Right lobe of liver (tissue), 6 donors: ENCODE measurements around the gene CDH23. TPM values are rescaled to one million over a fixed set of nuclear protein-coding genes. Genes with fewer than 3 reads are reported as not detected.

Experiments used
- ATAC-seq, 4 donors: fragments of 200-7000 bp; cut with Tn5 transposase; one replicate each; pipeline ENCODE4 v1.9.1; 2020; ENCODE audit warnings: mild to moderate bottlenecking in 4 of 4, moderate library complexity in 4 of 4
- DNase-seq, 3 donors: peaks; one replicate each; pipeline ENCODE4 v3.0.0-alpha.2; 2020
- H3K27ac ChIP-seq, 3 donors: fragments of 200-600 bp; one replicate each; pipeline ENCODE4 v1.8.0; 2022
- H3K27me3 ChIP-seq, 2 donors: fragments of 200-600 bp; one replicate each; pipeline ENCODE4 v1.8.0; 2022
- H3K36me3 ChIP-seq, 4 donors: fragments of 200-600 bp; sonication (generic) in 1 of 4; one replicate each; pipeline versions ENCODE4 v1.5.1 to v1.8.0; 2017 to 2022; ENCODE audit warnings: control low read depth in 1 of 4
- H3K4me1 ChIP-seq, 4 donors: fragments of 200-600 bp; sonication (generic) in 1 of 4; one replicate each; pipeline versions ENCODE4 v1.5.1 to v1.8.0; 2017 to 2022; ENCODE audit warnings: control low read depth in 1 of 4
- H3K4me3 ChIP-seq, 3 donors: fragments of 200-600 bp; one replicate each; pipeline ENCODE4 v1.8.0; 2022
- H3K9me3 ChIP-seq, 4 donors: fragments of 200-600 bp; sonication (generic) in 1 of 4; one replicate each; pipeline versions ENCODE4 v1.5.1 to v1.8.0; 2017 to 2022; ENCODE audit warnings: control low read depth in 1 of 4
- CTCF ChIP-seq, 4 donors: fragments of 200-600 bp in 3 of 4; fragments of 450-650 bp in 1 of 4; IDR thresholded peaks; one replicate each; pipeline versions ENCODE4 v1.5.1 to v1.8.0; 2016 to 2022; ENCODE audit warnings: antibody characterized with exemption in 4 of 4, mild to moderate bottlenecking in 2 of 4
- POLR2A ChIP-seq: fragments of 450-650 bp; IDR thresholded peaks from one replicate; pipeline ENCODE4 v1.6.1; 2017; ENCODE audit warnings: antibody characterized with exemption, mild to moderate bottlenecking
- WGBS: methylation state at CpG from one replicate; pipeline ENCODE4 v1.1.6; 2018; ENCODE audit warnings: low coverage, low lambda C conversion rate; ENCODE audit not compliant: insufficient coverage; ENCODE audit errors: missing lambda C conversion rate; 5-methylcytosine and 5-hydroxymethylcytosine counted together
- intact Hi-C, 2 donors: fragments of 100-400 bp; cut with DNase I; formaldehyde crosslinking; loops; one replicate each; pipeline versions ENCODE4 v1.11.2 to v1.14.1; 2022
- total RNA-seq, 6 experiments: library from RNA; depleted of rRNA in 2 of 6; stranded (reverse); fragments of >200 nt in 2 of 6; fragmentation: NEBNext Ultra II Directional in 3 of 6; extraction: Animal tissue kit (Norgen Biotek cat#: 25700) in 3 of 6; gene quantifications; one replicate each; pipeline versions ENCODE4 v1.1.0 to v1.2.4, GENCODE V29; 2016 to 2023
- donor health status: DM: no; HTN: yes; CAD: no.
- donor health status: DM: no; HTN: no; CAD: no.
- donor health status: DM: no; HTN: no; CAD: no.
- donor health status: DM: no; HTN: yes; CAD: no.
- donor health status: DM: no; HTN: yes; CAD: no.

The CDH23 gene
- total RNA-seq, 6 experiments from 2014 or later, result 3.3 to 19.7 (median 6.3) TPM

- TF ChIP-seq CTCF (IDR thresholded peaks at IDR 0.05) (no peak), POLR2A (no peak)
- H3K27me3 ChIP-seq, result no peaks in the 10 kb centered on the region
- no peak for ATAC-seq
- no peak overlapping the region for H3K4me3 ChIP-seq
- WGBS, result 71% methylated on average over 4 of the region's 4 CpGs
- no peaks in the 10 kb centered on the region for H3K9me3 ChIP-seq
- H3K36me3 ChIP-seq, result no peaks in the 10 kb centered on the region
- intact Hi-C loops, result no loop called here
- DNase-seq, result no peak
- H3K27ac ChIP-seq, result peak overlapping the region in 2 of 3 donors; percentile 53 to 57
- peaks cover 0 to 3% (median 0%) of the 10 kb centered on the region in 4 donors for H3K4me1 ChIP-seq
These were observed 317.3 kb downstream of the CDH23 start for GRCh38 chr10:71714031-71714410.

- Histone ChIP-seq H3K27ac (peak overlapping the region in 2 of 3 donors; percentile 53 to 57), H3K27me3 (no peaks in the 10 kb centered on the region), H3K4me3 (no peak overlapping the region), H3K4me1 (peaks cover 0 to 3% (median 0%) of the 10 kb centered on the region in 4 donors), H3K9me3 (no peaks in the 10 kb centered on the region), H3K36me3 (no peaks in the 10 kb centered on the region)
- intact Hi-C loops, result no loop called here
- no peak for ATAC-seq
- no peak for DNase-seq
- no CpG with 5 or more reads among the region's 5 CpGs for WGBS
- TF ChIP-seq CTCF (IDR thresholded peaks at IDR 0.05) (no peak), POLR2A (no peak)
These were observed 317.9 kb downstream of the CDH23 start for GRCh38 chr10:71714592-71714991.

- WGBS, result 60% methylated on average over 2 of the region's 8 CpGs
- TF ChIP-seq POLR2A (no peak), CTCF (IDR thresholded peaks at IDR 0.05) (no peak)
- H3K36me3 ChIP-seq, result no peaks in the 10 kb centered on the region
- H3K27me3 ChIP-seq, result no peaks in the 10 kb centered on the region
- H3K4me1 ChIP-seq, result peaks cover 0 to 3% (median 0%) of the 10 kb centered on the region in 4 donors
- DNase-seq (no peak), ATAC-seq (no peak)
- H3K4me3 ChIP-seq, result no peak overlapping the region
- H3K9me3 ChIP-seq, result no peaks in the 10 kb centered on the region
- intact Hi-C loops, result no loop called here
- H3K27ac ChIP-seq, result peak overlapping the region in 1 of 3 donors; percentile 57
These were observed 318.3 kb downstream of the CDH23 start for GRCh38 chr10:71715026-71715425.

- DNase-seq (no peak), ATAC-seq (no peak)
- no peak for TF ChIP-seq CTCF (IDR thresholded peaks at IDR 0.05)
- TF ChIP-seq POLR2A, result no peak
- Histone ChIP-seq H3K4me3 (no peak overlapping the region), H3K9me3 (no peaks in the 10 kb centered on the region), H3K27ac (no peak overlapping the region), H3K27me3 (no peaks in the 10 kb centered on the region), H3K36me3 (no peaks in the 10 kb centered on the region), H3K4me1 (peaks cover 0 to 3% (median 0%) of the 10 kb centered on the region in 4 donors)
- intact Hi-C loops, result no loop called here
- WGBS, result no CpG with 5 or more reads among the region's 20 CpGs
These were observed 319.1 kb downstream of the CDH23 start for GRCh38 chr10:71715860-71716259.

- no peak overlapping the region for H3K27ac ChIP-seq
- no peak overlapping the region for H3K4me3 ChIP-seq
- peaks cover 0 to 3% (median 0%) of the 10 kb centered on the region in 4 donors for H3K4me1 ChIP-seq
- H3K36me3 ChIP-seq, result no peaks in the 10 kb centered on the region
- H3K27me3 ChIP-seq, result no peaks in the 10 kb centered on the region
- no peaks in the 10 kb centered on the region for H3K9me3 ChIP-seq
- 86% methylated on average over 3 of the region's 5 CpGs for WGBS
- intact Hi-C loops, result no loop called here
- ATAC-seq, result no peak
- DNase-seq, result no peak
- TF ChIP-seq POLR2A (no peak), CTCF (IDR thresholded peaks at IDR 0.05) (no peak)
These were observed 319.7 kb downstream of the CDH23 start for GRCh38 chr10:71716426-71716825.
